ENCODE results near the gene P3H2.

GRCh38 chr3:190026154-190026553 lies 94.5 kb downstream of the P3H2 start:
- TF ChIP-seq, protein P1, sequence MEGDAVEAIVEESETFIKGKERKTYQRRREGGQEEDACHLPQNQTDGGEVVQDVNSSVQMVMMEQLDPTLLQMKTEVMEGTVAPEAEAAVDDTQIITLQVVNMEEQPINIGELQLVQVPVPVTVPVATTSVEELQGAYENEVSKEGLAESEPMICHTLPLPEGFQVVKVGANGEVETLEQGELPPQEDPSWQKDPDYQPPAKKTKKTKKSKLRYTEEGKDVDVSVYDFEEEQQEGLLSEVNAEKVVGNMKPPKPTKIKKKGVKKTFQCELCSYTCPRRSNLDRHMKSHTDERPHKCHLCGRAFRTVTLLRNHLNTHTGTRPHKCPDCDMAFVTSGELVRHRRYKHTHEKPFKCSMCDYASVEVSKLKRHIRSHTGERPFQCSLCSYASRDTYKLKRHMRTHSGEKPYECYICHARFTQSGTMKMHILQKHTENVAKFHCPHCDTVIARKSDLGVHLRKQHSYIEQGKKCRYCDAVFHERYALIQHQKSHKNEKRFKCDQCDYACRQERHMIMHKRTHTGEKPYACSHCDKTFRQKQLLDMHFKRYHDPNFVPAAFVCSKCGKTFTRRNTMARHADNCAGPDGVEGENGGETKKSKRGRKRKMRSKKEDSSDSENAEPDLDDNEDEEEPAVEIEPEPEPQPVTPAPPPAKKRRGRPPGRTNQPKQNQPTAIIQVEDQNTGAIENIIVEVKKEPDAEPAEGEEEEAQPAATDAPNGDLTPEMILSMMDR (IDR thresholded peaks at IDR 0.05): no peak
- TF ChIP-seq ZFX (IDR thresholded peaks at IDR 0.05; ENCODE audit: borderline replicate concordance): no peak

Measured in 22Rv1 (cell line).